ENCODE results near the gene GLB1L. TPM values are rescaled to one million over a fixed set of nuclear protein-coding genes. Genes with fewer than 3 reads are reported as not detected.

Gene GLB1L
- total RNA-seq, 4 donors from 2014 or later = 6.7 to 13.1 (median 9.6) TPM

GRCh38 chr2:219280651-219281050 lies 35.4 kb upstream of the GLB1L start:
- Histone ChIP-seq H3K27me3 (no peaks in the 10 kb centered on the region), H3K4me3 (peak overlapping the region in 3 of 4 donors; percentile 82 to 95 (median 85)), H3K9me3 (no peaks in the 10 kb centered on the region), H3K27ac (peak overlapping the region; percentile 94 to 100 (median 100)), H3K4me1 (peaks cover 0 to 73% (median 35%) of the 10 kb centered on the region in 4 donors), H3K36me3 (peaks cover 0 to 52% (median 6%) of the 10 kb centered on the region in 3 donors)
- no peak for TF ChIP-seq POLR2A (IDR thresholded peaks at IDR 0.05)
- no peak for DNase-seq (ENCODE audit: low spot score in 2 of 2)
- 79 to 86% methylated on average over 4 of the region's 4 CpGs for WGBS, 2 donors

GRCh38 chr2:219279916-219280516 lies 34.8 kb upstream of the GLB1L start:
- peak overlapping the region; percentile 94 to 100 (median 100) for H3K27ac ChIP-seq
- 30 to 43% methylated on average over 11 to 12 of the region's 12 CpGs for WGBS, 2 donors
- no peaks in the 10 kb centered on the region for H3K27me3 ChIP-seq
- peaks cover 0 to 66% (median 30%) of the 10 kb centered on the region in 4 donors for H3K4me1 ChIP-seq
- DNase-seq (ENCODE audit: low spot score in 2 of 2) = no peak
- H3K4me3 ChIP-seq = peak overlapping the region; percentile 65 to 95 (median 84)
- H3K9me3 ChIP-seq = no peaks in the 10 kb centered on the region
- H3K36me3 ChIP-seq = peaks cover 0 to 46% (median 3%) of the 10 kb centered on the region in 3 donors
- TF ChIP-seq CTCF (IDR thresholded peaks at IDR 0.05) (no peak), POLR2A (IDR thresholded peaks at IDR 0.05) (no peak), EP300 (IDR thresholded peaks at IDR 0.05) (no peak)

GRCh38 chr2:219279151-219279915 lies 34.1 kb upstream of the GLB1L start, which contains the start of gene DNAJB2:
Gene DNAJB2, plus strand, starts transcription at chr2:219279366. Its CDS starts 468 bp downstream, at chr2:219279834.
- H3K4me3 ChIP-seq = peak within 1 kb of the TSS; percentile 65 to 95 (median 84)
- no peaks in the 10 kb centered on the region for H3K27me3 ChIP-seq
- H3K9me3 ChIP-seq = no peaks in the 10 kb centered on the region
- H3K27ac ChIP-seq = peak within 1 kb of the TSS; percentile 94 to 100 (median 100)
- TF ChIP-seq CTCF (IDR thresholded peaks at IDR 0.05) (peak in 2 of 5 experiments; percentile 30 to 49), POLR2A (IDR thresholded peaks at IDR 0.05) (peak; percentile 90 to 95), EP300 (IDR thresholded peaks at IDR 0.05) (peak; percentile 98 to 99)
- H3K36me3 ChIP-seq = peaks cover 0 to 39% (median 0%) of the 10 kb centered on the region in 3 donors
- peaks cover 0 to 59% (median 29%) of the 10 kb centered on the region in 4 donors for H3K4me1 ChIP-seq
- DNase-seq (ENCODE audit: low spot score in 2 of 2) = peak; percentile 96 to 97
- WGBS, 2 donors = 0% methylated on average over 8 to 40 of the region's 65 CpGs

- Histone ChIP-seq H3K4me3 (peak overlapping the region; percentile 6 to 95 (median 75)), H3K9me3 (no peaks in the 10 kb centered on the region), H3K4me1 (peaks cover 0 to 55% (median 28%) of the 10 kb centered on the region in 4 donors), H3K27me3 (no peaks in the 10 kb centered on the region), H3K36me3 (peaks cover 0 to 33% (median 0%) of the 10 kb centered on the region in 3 donors), H3K27ac (peak overlapping the region; percentile 94 to 100 (median 100))
- WGBS, 2 donors = 10 to 19% methylated on average over 9 of the region's 9 CpGs
- no peak for DNase-seq (ENCODE audit: low spot score in 2 of 2)
- TF ChIP-seq EP300 (IDR thresholded peaks at IDR 0.05) = no peak
- TF ChIP-seq CTCF (IDR thresholded peaks at IDR 0.05) = no peak
- no peak for TF ChIP-seq POLR2A (IDR thresholded peaks at IDR 0.05)
Observed at GRCh38 chr2:219278655-219279150, 33.5 kb upstream of the GLB1L start.

- Histone ChIP-seq H3K36me3 (peaks cover 0 to 26% (median 0%) of the 10 kb centered on the region in 3 donors), H3K9me3 (no peaks in the 10 kb centered on the region), H3K4me1 (peaks cover 0 to 47% (median 26%) of the 10 kb centered on the region in 4 donors), H3K27ac (peak overlapping the region; percentile 94 to 100 (median 100)), H3K27me3 (no peaks in the 10 kb centered on the region), H3K4me3 (peak overlapping the region in 2 of 4 donors; percentile 6 to 22)
- peak; percentile 95 to 99 (median 97) for TF ChIP-seq CTCF (IDR thresholded peaks at IDR 0.05)
- TF ChIP-seq EP300 (IDR thresholded peaks at IDR 0.05) = peak in 1 of 2 donors; percentile 73
- no peak for TF ChIP-seq POLR2A (IDR thresholded peaks at IDR 0.05)
- peak; percentile 65 to 81 for DNase-seq (ENCODE audit: low spot score in 2 of 2)
- 20 to 28% methylated on average over 25 of the region's 25 CpGs for WGBS, 2 donors
Observed at GRCh38 chr2:219277703-219278654, 32.7 kb upstream of the GLB1L start.

All from tibial nerve (tissue), 4 donors.